ENCODE data around the gene DNER.

Gene DNER

DNA sequence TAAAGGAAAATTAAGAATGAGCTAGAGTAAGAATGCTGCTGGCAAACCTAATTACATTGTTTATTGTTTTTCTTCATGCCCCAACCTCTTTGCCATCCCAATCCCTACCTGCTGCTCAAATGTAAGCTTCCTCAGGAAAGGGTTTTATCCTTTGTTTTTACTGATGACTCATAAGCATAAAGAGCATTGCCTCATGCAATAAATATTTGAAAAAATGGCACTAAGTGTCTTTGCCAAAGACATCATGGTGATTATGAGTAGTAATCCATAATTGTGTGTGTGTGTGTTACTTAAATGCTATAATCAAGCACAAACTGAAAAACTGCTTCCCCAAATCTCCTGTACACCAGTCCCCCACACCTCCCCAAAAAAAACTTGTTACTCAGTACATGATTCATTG, 53.4 kb downstream of the DNER start:
- H3K27me3 Mint-ChIP-seq = peaks cover 16% of the 10 kb centered on the region
- no peak overlapping the region for H3K27ac Mint-ChIP-seq
- H3K9me3 Mint-ChIP-seq = no peaks in the 10 kb centered on the region
- no peaks in the 10 kb centered on the region for H3K4me1 Mint-ChIP-seq (ENCODE audit: low read depth)
- H3K36me3 Mint-ChIP-seq (ENCODE audit: low read depth) = no peaks in the 10 kb centered on the region
- no peak overlapping the region for H3K4me3 Mint-ChIP-seq

DNA sequence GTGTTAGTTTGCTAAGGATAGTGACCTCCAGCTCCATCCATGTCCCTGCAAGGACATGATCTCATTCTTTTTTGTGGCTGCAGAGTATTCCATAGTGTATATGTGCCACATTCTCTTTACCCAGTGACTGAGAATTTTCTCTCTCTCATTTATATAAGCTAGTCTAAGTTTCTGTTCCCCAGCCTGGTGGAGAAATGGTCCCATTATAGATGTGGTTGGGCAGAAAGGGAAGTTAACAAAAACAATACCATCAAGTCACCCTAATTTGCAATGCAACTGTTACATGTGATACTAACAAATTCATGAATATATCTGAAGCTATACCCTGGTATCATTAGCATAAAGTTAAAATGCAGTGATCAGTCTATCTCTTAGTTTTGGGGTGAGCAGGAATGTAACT, 54.0 kb downstream of the DNER start:
- H3K4me1 Mint-ChIP-seq (ENCODE audit: low read depth) = no peaks in the 10 kb centered on the region
- H3K27me3 Mint-ChIP-seq = peaks cover 16% of the 10 kb centered on the region
- no peak overlapping the region for H3K27ac Mint-ChIP-seq
- no peaks in the 10 kb centered on the region for H3K9me3 Mint-ChIP-seq
- no peaks in the 10 kb centered on the region for H3K36me3 Mint-ChIP-seq (ENCODE audit: low read depth)
- no peak overlapping the region for H3K4me3 Mint-ChIP-seq

DNA sequence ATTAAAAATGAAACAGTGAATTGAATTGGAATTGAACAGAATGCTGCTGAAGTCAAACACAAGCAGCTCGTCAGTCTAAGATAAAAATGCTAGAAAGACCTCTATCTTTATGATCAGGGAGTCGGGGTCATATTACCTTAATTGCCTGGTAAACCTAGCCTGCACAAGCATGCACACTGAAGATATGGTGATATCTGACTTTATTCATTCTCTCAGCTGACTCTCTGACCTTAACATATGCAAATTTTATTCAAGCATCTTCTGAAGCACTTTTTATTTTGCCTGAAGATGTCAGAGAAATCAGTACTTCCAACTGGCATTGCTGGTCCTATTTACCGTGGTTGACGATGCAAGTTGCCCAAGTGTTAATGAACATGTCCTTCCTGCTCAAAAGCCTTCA, 56.4 kb downstream of the DNER start:
- Mint-ChIP-seq H3K9me3 (no peaks in the 10 kb centered on the region), H3K4me3 (no peak overlapping the region), H3K27ac (no peak overlapping the region), H3K36me3 (ENCODE audit: low read depth) (no peaks in the 10 kb centered on the region), H3K27me3 (peaks cover 13% of the 10 kb centered on the region), H3K4me1 (ENCODE audit: low read depth) (no peaks in the 10 kb centered on the region)

DNA sequence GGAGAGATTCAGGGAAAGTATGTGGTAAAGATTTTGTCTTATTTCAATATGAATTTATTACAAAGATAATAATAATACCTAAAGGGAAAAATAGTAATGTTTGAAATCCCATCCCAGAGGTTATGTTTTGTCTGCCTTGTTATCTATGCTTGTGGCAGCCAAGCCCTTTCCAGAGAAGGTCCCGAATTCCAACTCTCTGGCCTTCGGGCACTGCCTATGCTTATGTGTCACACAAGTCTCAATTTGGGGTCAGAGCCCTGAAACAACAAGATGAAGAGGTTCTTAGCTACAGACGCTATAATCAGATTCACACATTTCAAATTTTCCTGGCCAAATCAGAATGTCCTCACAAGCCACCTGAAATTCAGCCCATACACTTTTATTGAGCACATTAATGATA, 59.9 kb downstream of the DNER start:
- H3K4me3 Mint-ChIP-seq = no peak overlapping the region
- H3K4me1 Mint-ChIP-seq (ENCODE audit: low read depth) = no peaks in the 10 kb centered on the region
- H3K27me3 Mint-ChIP-seq = peaks cover 6% of the 10 kb centered on the region
- no peaks in the 10 kb centered on the region for H3K36me3 Mint-ChIP-seq (ENCODE audit: low read depth)
- no peak overlapping the region for H3K27ac Mint-ChIP-seq
- H3K9me3 Mint-ChIP-seq = no peaks in the 10 kb centered on the region

DNA sequence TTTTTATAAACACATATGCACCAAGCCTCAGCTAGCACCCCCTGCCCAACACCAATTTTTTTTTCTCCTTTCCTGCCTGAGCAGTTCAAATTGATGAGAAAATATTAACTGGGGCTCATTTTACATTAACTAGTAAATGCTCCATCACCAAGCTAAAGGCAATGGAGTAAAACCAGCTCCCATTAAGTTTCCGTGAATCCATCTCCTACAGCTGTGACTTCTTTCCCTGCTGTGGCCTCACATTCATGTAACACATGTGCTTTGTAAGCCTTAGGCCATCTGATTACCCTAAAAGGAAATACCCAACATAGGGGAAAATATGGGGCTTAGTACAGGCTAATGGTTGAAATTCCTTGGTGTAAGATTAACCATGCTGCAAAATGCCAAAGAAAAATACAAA, 60.8 kb downstream of the DNER start:
- Mint-ChIP-seq H3K9me3 (no peaks in the 10 kb centered on the region), H3K27me3 (peaks cover 6% of the 10 kb centered on the region), H3K4me3 (no peak overlapping the region), H3K27ac (no peak overlapping the region), H3K4me1 (ENCODE audit: low read depth) (no peaks in the 10 kb centered on the region), H3K36me3 (ENCODE audit: low read depth) (no peaks in the 10 kb centered on the region)

DNA sequence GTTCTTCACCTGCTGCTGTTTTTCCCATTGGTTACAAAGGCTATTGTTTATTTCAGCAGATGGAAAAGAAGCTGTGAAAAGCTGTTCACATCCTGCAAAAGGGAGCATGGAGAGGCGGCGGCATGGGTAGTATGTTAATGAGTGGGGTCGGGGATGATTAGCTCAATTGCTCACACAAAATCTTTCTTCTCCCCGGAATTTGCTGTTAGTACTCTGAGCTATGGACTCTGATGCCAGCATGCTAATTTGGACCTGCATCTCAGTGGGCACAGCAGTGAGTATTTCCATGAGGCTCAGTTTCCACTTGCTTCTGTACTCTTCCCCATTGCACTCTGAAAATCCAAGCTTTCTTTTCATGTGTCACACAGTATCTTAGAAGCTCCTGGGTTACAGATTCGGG, 61.6 kb downstream of the DNER start:
- H3K27ac Mint-ChIP-seq = no peak overlapping the region
- H3K27me3 Mint-ChIP-seq = peaks cover 6% of the 10 kb centered on the region
- H3K4me3 Mint-ChIP-seq = no peak overlapping the region
- no peaks in the 10 kb centered on the region for H3K9me3 Mint-ChIP-seq
- no peaks in the 10 kb centered on the region for H3K4me1 Mint-ChIP-seq (ENCODE audit: low read depth)
- no peaks in the 10 kb centered on the region for H3K36me3 Mint-ChIP-seq (ENCODE audit: low read depth)

DNA sequence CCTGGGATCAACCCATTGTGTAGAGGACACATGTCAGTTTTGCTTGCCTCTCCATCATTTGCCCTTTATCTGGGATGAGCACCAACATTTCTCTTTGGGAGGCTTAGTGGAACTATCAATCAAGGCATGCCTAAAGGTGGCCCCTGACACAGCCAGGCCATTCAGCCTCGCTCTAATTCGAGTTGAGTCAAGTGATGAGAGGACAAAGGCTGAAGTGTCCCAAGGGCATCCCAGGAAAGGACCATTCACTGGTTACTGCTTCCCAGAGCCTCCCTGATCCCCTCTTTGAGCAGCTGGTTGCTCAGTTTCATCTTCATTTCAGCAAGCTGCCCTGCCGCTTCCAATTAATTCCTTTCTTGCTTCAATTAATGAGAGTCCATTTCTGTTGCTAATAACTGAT, 63.5 kb downstream of the DNER start:
- no peak overlapping the region for H3K4me3 Mint-ChIP-seq
- H3K9me3 Mint-ChIP-seq = no peaks in the 10 kb centered on the region
- H3K4me1 Mint-ChIP-seq (ENCODE audit: low read depth) = no peaks in the 10 kb centered on the region
- H3K27me3 Mint-ChIP-seq = no peaks in the 10 kb centered on the region
- no peaks in the 10 kb centered on the region for H3K36me3 Mint-ChIP-seq (ENCODE audit: low read depth)
- no peak overlapping the region for H3K27ac Mint-ChIP-seq

DNA sequence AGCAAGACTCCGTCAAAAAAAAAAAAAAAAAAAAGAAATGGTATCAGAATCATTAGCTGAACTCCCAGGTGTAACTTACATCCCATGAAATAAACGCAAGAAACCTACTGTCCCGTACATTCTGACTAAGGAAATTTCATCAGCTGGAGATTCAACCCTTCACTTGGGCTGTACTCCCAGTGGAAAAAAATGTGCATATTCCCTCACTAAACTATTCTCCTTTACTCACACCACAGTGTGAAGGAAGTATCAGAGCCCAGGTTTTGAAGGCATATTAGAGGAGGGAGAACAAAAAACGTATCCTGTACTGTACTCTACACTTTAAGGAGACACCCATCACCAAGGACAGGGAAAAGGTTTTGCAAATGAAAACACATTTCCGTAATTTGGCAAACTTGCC, 64.3 kb downstream of the DNER start:
- H3K27me3 Mint-ChIP-seq = no peaks in the 10 kb centered on the region
- H3K4me1 Mint-ChIP-seq (ENCODE audit: low read depth) = no peaks in the 10 kb centered on the region
- no peaks in the 10 kb centered on the region for H3K36me3 Mint-ChIP-seq (ENCODE audit: low read depth)
- no peaks in the 10 kb centered on the region for H3K9me3 Mint-ChIP-seq
- H3K4me3 Mint-ChIP-seq = no peak overlapping the region
- no peak overlapping the region for H3K27ac Mint-ChIP-seq

DNA sequence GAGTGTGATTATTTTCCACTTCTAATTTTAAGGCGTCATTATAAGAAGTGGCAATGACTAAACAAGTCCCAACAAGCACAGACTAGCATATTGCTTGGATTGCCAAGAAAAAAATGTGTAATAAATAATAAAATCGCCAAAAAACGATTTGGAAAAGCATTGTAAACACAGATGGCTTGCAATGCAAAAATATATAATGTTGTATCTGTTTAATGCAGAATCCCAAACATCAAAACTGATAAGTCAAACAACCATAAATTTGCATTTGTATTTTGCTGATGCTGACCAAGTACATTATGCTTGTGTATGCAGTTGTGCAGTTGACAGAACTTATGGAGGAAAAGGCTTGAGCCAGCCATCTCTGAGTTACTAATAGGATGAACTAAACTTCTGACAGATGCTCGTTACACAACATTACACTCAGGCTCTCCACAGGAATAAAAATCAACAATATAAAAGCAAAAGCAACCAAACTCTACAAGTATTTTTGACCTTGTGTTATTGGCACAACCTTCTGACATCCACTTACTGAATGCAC, 68.1 kb downstream of the DNER start:
- peaks cover 6% of the 10 kb centered on the region for H3K27me3 Mint-ChIP-seq
- H3K4me3 Mint-ChIP-seq = no peak overlapping the region
- no peaks in the 10 kb centered on the region for H3K36me3 Mint-ChIP-seq (ENCODE audit: low read depth)
- H3K4me1 Mint-ChIP-seq (ENCODE audit: low read depth) = no peaks in the 10 kb centered on the region
- H3K9me3 Mint-ChIP-seq = no peaks in the 10 kb centered on the region
- no peak overlapping the region for H3K27ac Mint-ChIP-seq

DNA sequence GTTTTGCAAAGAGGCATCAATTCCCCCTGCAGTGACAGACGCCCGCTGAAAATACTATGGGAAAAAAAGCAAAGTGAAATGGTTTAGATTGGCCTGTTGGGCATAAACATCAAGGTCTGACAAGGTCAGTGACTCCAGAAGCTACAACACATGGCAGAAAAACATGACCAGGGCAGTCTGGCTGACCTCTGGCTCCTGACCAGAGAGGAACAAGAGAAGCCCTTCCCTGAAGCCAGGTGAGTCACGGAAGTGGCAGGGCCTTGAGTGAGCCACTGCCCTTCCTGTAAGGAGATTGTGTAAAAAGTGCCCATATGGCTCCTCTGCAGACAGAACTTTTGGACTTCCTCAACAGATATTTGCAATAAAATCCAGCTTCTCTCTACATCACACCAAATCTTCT, 72.0 kb downstream of the DNER start:
- H3K36me3 Mint-ChIP-seq (ENCODE audit: low read depth) = no peaks in the 10 kb centered on the region
- no peaks in the 10 kb centered on the region for H3K4me1 Mint-ChIP-seq (ENCODE audit: low read depth)
- H3K4me3 Mint-ChIP-seq = no peak overlapping the region
- H3K27me3 Mint-ChIP-seq = peaks cover 19% of the 10 kb centered on the region
- H3K9me3 Mint-ChIP-seq = no peaks in the 10 kb centered on the region
- no peak overlapping the region for H3K27ac Mint-ChIP-seq

DNA sequence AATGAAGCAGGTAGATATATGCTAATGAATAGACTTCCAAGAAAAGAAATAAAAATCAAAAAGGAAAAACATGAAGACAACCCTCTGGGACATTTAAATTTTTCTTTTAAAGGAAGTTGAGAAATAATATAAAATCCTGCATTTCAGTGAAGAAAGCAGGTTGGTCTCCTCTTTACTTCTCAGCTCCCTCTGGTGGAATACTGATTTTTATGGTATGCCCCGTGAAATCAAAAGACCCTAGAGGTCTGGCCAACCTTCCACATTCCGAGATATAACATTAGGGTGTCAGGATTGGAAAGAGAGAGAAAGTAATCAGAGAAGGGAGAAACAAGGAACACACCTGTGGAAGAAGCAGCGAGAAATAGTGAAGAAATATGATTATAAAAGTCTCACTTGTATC, 72.7 kb downstream of the DNER start:
- no peaks in the 10 kb centered on the region for H3K4me1 Mint-ChIP-seq (ENCODE audit: low read depth)
- H3K4me3 Mint-ChIP-seq = no peak overlapping the region
- H3K27me3 Mint-ChIP-seq = peaks cover 26% of the 10 kb centered on the region
- H3K36me3 Mint-ChIP-seq (ENCODE audit: low read depth) = no peaks in the 10 kb centered on the region
- H3K9me3 Mint-ChIP-seq = no peaks in the 10 kb centered on the region
- H3K27ac Mint-ChIP-seq = no peak overlapping the region

DNA sequence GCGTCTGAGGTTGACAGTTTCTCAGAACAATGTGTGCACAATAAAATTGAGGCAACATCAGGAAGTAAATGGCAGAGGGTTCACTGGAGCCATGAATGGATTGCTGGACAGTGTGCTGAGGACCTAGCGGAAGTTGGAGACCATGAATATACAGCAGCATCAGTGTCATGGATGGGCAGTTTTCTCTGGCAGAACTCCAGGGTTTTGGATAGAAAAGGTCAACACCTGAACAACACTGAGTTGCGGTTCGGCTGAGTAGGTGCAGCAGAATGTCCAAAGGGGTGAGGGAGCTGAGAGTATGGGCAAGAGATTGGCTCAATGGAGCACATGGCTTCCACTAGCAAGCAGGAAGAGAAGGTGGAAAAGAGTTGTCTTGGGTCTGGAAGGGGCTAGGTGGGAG, 73.7 kb downstream of the DNER start:
- H3K4me3 Mint-ChIP-seq = no peak overlapping the region
- H3K27me3 Mint-ChIP-seq = peaks cover 33% of the 10 kb centered on the region
- no peaks in the 10 kb centered on the region for H3K9me3 Mint-ChIP-seq
- H3K4me1 Mint-ChIP-seq (ENCODE audit: low read depth) = no peaks in the 10 kb centered on the region
- H3K36me3 Mint-ChIP-seq (ENCODE audit: low read depth) = no peaks in the 10 kb centered on the region
- no peak overlapping the region for H3K27ac Mint-ChIP-seq

DNA sequence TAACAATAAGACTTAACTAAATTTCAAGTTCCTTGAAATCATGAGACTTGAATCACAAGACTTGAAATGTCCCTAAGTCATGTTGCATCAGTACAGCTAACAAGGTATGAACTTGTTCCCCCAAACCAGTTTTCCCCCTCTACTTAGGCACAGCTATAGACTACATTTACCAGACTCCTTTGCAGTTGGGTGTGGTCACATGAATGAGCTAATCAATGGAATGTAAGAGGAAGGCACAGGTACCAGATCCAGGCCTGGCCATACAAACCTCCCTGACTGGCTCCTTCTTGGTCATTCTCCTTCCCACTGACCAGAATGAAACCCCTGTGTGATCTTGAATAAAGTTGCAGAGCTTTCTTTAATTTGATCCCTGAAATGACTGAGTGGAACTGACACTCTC, 77.8 kb downstream of the DNER start:
- Mint-ChIP-seq H3K36me3 (ENCODE audit: low read depth) (no peaks in the 10 kb centered on the region), H3K27ac (no peak overlapping the region), H3K9me3 (no peaks in the 10 kb centered on the region), H3K4me3 (no peak overlapping the region), H3K4me1 (ENCODE audit: low read depth) (no peaks in the 10 kb centered on the region), H3K27me3 (peaks cover 38% of the 10 kb centered on the region)

DNA sequence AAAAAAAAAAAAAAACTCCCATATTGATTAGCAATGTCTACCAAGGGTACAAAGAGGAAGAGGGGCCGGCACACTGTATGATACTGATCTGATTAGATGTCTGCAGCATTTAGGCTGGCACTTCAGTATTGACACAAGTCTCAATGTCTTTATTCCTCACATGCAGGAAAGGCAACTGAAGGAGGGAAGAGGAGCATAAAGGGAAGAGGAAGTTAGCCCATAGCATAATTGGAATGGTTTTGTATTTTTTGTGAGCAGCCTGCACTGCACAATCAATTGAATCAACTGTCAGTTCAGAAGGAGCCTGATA, 79.0 kb downstream of the DNER start:
- H3K4me1 Mint-ChIP-seq (ENCODE audit: low read depth) = no peaks in the 10 kb centered on the region
- no peaks in the 10 kb centered on the region for H3K9me3 Mint-ChIP-seq
- H3K27ac Mint-ChIP-seq = no peak overlapping the region
- peaks cover 28% of the 10 kb centered on the region for H3K27me3 Mint-ChIP-seq
- no peaks in the 10 kb centered on the region for H3K36me3 Mint-ChIP-seq (ENCODE audit: low read depth)
- H3K4me3 Mint-ChIP-seq = no peak overlapping the region

DNA sequence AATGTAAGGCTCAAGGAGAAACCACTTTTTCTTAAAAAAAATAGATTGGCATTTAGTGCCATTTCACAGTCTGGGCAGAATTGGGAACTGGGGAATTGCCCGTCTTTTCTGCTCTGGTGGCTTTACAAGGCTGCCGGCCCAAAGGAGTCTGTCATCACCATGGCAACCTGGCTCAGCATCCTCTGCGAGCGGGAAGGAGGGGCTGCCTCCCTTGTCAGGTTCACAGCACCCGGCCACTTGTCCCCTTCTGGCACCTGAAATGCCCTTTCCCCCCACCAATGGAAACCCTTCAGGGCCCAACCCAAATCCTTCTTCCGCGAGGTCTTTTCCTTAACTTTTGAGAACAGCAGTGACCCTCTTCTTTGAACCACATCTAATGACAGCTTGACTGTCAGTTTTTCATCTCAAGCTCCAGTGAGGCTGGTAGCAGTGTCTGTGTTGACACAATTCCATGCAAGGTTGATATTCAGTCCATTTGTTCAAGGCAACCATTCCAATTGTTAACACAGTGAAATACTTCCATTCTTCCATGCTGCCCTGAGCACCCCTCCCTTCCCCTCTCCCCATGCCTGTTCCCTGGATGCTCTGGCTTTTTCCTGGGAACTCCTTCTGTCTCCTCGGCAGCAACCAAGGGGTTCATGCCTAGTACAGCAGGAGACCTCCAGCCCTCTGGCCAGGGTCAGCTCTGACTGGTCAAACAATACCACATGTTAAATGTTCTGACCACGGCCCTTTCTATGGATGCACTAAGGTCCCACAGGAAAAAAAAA, 79.6 kb downstream of the DNER start:
- Mint-ChIP-seq H3K9me3 (no peaks in the 10 kb centered on the region), H3K4me3 (no peak overlapping the region), H3K27me3 (peaks cover 29% of the 10 kb centered on the region), H3K36me3 (ENCODE audit: low read depth) (no peaks in the 10 kb centered on the region), H3K27ac (no peak overlapping the region), H3K4me1 (ENCODE audit: low read depth) (no peaks in the 10 kb centered on the region)

DNA sequence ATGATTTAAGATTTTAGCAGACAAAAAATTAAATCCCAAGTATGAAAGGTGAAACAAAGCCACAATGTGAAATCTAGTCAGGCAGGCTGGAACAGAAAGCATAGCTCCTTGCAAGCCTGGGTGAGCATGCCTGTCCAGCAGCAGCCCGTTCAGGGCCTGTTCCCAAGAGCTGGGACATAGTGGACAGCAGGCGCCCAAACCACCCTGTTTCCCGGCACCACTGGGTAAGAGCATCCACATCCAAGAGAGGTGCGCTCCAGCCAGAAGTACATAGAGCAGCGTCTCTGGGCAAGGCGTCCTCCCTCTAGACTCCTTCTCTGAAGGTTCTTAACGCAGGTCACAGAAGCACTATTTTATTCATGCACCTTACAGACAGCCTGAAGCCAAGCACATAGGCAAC, 80.8 kb downstream of the DNER start:
- Mint-ChIP-seq H3K9me3 (no peaks in the 10 kb centered on the region), H3K27ac (no peak overlapping the region), H3K36me3 (ENCODE audit: low read depth) (no peaks in the 10 kb centered on the region), H3K4me1 (ENCODE audit: low read depth) (no peaks in the 10 kb centered on the region), H3K27me3 (peaks cover 35% of the 10 kb centered on the region), H3K4me3 (no peak overlapping the region)
